GM10248 (cell line): ENCODE results near the gene PLXNB3.

Source experiments
- CTCF ChIA-PET: fragments of 300-600 bp; sonication (Branson Sonifier 250); formaldehyde crosslinking; extraction: SDS; loops from one replicate; lab custom pipeline; 2021; ENCODE audit warnings: antibody characterized with exemption; lab: Yijun Ruan, JAX
- POLR2A ChIA-PET: fragments of 350-650 bp; sonication (Branson Sonifier 250); formaldehyde crosslinking; extraction: SDS; loops from one replicate; lab custom pipeline; 2020; ENCODE audit warnings: antibody characterized with exemption; lab: Yijun Ruan, JAX
- DNase-seq: peaks from one replicate; pipeline ENCODE4 v3.0.0; 2012; ENCODE audit errors: extremely low spot score
- TF ChIP-seq, protein P1 (sequence below): IDR thresholded peaks from 2 replicates; pipeline ENCODE4 v1.5.1; 2012; ENCODE audit warnings: mild to moderate bottlenecking, low read depth; ENCODE audit errors: extremely low read depth, missing control alignments, control extremely low read depth

PLXNB3 gene

DNA sequence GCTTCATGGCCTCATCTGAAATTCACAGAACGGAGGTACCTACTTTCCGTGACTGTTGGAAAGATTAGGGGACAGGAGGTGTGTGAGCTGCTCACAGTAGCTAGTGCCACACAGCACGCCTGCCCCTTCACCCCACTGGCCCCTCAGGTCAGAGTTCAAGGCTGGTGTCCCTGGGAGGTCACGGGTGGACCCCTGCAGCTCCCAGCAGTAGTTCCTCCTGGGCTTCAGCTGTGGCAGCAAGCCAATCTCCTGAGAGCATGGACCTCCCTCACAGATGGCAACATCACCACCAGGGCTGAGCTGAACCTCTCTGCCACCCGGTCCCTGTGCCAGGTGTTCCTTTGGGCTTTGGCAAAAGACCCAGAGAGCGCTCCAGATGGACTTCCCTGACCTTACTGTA, 28.3 kb downstream of the PLXNB3 start:
- TF ChIP-seq, protein P1, sequence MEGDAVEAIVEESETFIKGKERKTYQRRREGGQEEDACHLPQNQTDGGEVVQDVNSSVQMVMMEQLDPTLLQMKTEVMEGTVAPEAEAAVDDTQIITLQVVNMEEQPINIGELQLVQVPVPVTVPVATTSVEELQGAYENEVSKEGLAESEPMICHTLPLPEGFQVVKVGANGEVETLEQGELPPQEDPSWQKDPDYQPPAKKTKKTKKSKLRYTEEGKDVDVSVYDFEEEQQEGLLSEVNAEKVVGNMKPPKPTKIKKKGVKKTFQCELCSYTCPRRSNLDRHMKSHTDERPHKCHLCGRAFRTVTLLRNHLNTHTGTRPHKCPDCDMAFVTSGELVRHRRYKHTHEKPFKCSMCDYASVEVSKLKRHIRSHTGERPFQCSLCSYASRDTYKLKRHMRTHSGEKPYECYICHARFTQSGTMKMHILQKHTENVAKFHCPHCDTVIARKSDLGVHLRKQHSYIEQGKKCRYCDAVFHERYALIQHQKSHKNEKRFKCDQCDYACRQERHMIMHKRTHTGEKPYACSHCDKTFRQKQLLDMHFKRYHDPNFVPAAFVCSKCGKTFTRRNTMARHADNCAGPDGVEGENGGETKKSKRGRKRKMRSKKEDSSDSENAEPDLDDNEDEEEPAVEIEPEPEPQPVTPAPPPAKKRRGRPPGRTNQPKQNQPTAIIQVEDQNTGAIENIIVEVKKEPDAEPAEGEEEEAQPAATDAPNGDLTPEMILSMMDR, result no peak
- POLR2A ChIA-PET, result no interaction called here
- CTCF ChIA-PET, result no interaction called here
- no peak for DNase-seq

DNA sequence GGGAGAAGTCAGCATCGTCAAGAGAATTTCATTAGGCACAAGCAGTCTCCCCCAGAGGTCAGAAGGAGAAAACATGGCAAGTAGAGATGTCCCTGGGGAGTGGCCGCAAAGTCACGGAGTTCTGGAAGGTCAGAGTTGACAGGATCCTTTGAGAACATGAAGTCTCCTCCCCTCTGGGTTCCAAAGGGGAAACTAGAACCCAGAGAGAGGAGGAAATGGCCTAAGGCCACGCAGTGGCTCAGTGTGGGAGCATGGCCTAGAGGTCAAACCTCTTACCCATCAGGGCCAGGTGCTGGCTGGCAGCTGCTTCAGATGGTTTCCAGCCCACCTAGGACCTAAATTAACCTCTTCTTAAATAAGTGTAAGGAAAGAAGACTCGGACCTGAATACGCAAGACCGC, 29.2 kb downstream of the PLXNB3 start:
- CTCF ChIA-PET, result no interaction called here
- no peak for DNase-seq
- TF ChIP-seq, protein P1, result no peak
- POLR2A ChIA-PET, result interaction anchor here (1.1 kb wide), 1 partner anchor 134 kb away, joined by 3 read pairs; no protein-coding TSS in a partner anchor

DNA sequence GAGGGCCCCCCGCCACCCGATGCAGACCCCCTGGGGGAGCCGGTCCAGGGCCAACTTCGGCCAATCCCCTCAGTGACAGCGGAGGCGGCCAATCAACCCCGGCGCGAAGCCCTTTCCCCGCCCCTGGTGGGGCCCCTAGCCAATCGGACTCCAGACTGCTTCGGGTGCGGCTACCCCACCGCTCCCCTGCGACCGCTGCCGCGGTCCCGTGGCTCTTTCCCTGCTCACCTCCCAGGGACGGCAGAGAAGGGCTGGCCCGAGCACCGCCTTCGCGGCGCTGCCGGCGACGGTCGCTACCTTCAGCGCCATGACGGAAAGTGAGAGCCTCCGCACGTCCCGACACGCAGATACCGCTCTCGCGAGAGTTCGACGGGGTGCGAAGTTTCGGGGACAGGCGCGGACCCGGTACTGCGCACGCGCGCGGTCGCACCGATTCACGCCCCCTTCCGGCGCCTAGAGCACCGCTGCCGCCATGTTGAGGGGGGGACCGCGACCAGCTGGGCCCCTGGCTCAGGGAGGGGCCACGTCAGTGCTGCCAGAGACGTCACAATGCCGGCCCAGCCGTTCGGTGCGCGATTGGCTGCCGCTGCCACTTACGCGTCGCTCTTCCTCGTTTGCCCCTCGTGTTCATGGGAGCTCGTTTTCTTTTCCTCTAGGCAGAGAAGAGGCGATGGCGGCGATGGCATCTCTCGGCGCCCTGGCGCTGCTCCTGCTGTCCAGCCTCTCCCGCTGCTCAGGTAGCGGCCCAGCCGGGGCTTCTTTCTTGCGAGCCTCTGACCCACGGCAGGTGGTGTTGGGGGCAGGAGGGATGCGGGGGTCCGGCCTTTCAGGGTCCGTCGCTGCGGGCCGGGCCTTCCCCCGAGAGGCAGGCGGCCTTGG, 30.2 kb downstream of the PLXNB3 start, which contains the start of the genes IDH3G and SSR4:
IDH3G (minus strand) TSS at position 358 of the 879 bp plus-strand sequence; CDS start at position 309, 49 bp downstream.
SSR4 (plus strand) TSS at position 651 of the 879 bp plus-strand sequence; CDS start at position 671, 20 bp downstream.
- ChIA-PET CTCF (no interaction called here), POLR2A (interaction anchor here (1.0 to 1.1 kb wide), 2 partner anchors 133 to 577 kb away, joined by 3 read pairs; no protein-coding TSS in a partner anchor)
- TF ChIP-seq, protein P1, result no peak

DNA sequence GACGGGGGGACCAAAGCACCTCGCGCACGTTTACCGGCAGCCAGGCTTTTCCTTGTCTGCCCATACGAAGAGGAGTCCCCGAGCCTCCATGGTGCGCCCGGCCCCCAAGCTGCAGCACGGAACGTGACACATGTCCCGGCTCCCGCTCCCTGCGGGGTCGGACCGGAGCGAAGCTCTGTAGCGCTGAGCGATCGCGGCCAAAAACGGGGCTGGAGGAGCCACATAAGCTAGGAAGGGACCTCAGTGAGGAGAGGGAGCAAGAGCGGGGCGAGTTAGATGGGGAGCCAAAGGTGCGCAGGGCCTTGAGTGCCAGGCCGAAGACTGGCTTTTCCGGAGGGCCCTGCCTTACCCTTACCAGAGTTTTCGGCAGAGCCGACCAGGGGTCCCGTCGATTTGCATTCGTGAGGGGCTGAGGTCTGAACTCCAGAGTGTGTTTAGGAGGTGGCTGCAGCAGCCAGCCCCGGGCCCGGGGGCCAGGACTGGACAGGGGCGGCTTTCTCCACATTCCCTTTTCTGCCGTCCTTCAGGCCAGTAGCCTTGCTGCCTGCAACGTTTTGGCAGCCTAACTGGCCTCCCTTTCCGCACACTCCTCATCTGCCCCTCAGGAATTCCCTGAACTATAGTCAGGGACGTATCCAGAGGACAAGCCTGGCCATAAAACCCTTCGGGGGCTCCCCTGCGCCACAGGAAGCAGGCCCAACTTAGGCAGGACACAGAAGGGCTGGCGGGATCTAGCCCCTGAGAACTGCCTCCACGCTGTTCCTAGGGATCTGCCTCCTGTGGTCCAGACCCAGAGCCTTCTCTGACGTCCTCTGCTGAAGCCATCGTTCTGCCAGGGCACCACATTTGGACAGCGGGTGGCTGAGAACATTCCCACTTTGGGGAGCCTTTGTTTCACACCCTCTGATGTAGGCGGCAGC, 31.1 kb downstream of the PLXNB3 start:
- ChIA-PET CTCF (no interaction called here), POLR2A (interaction anchor here (1.0 kb wide), 1 partner anchor 576 kb away, joined by 3 read pairs; no protein-coding TSS in a partner anchor)
- TF ChIP-seq, protein P1, result no peak
- no peak for DNase-seq

More for the DNA sequence above, 30.2 kb downstream of the PLXNB3 start, which contains the start of the genes IDH3G and SSR4:
- DNase-seq, result peak; percentile 96

DNA sequence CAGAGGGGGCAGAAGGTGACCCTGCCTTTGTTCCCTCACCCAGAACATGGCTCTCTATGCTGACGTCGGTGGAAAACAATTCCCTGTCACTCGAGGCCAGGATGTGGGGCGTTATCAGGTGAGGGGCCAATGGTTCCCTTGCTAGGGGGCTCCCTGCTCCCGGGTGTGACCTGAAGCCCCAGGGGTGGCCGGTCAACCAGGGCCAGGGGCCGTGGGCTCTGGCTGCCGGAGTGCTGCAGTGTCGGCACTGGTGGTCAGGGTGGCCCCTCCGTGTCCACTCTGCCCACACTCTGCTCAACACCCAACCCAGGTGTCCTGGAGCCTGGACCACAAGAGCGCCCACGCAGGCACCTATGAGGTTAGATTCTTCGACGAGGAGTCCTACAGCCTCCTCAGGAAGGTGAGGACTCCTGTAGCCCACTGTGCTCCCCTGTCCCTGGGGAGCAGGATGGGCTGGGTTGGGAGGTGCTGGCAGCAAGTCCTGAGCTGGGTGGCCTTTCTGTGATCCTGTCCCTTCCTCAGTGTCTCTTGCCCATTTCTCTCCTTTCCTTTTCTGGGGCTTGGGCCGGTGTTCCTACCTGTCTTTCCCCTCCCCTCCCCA, 33.5 kb downstream of the PLXNB3 start:
- ChIA-PET POLR2A (no interaction called here), CTCF (no interaction called here)
- DNase-seq, result no peak
- TF ChIP-seq, protein P1, result no peak
